Activated T-cell treated with anti-CD3 and anti-CD28 coated beads, Interleukin-2, amount 50 U/mL, for 48 hours (primary cell): Measurements from ENCODE around the gene PPM1G.
A peak's percentile ranks its signal among the peaks of the same experiment; 100 is the strongest.

Experiments
- DNase-seq, 2 experiments: peaks; one replicate each; pipeline ENCODE4 v3.0.0-alpha.2; 2020

Gene PPM1G

GRCh38 chr2:27408601-27409320, 630 bp downstream of the PPM1G start:
- no peak for DNase-seq

GRCh38 chr2:27407798-27408491, 1.4 kb downstream of the PPM1G start:
- no peak for DNase-seq

GRCh38 chr2:27400348-27401135, 8.8 kb downstream of the PPM1G start:
- DNase-seq = no peak

- DNase-seq = no peak
Measured at GRCh38 chr2:27398962-27399361, 10.4 kb downstream of the PPM1G start.

GRCh38 chr2:27393225-27393624, 16.2 kb downstream of the PPM1G start:
- no peak for DNase-seq

- no peak for DNase-seq
Measured at GRCh38 chr2:27390822-27391679, 18.3 kb downstream of the PPM1G start.

- no peak for DNase-seq
Measured at GRCh38 chr2:27381577-27382181, 27.7 kb downstream of the PPM1G start.

GRCh38 chr2:27380626-27381545, 28.5 kb downstream of the PPM1G start, which contains the start of gene ZNF513:
Gene ZNF513 (minus strand): TSS chr2:27380734. CDS start chr2:27380526, 208 bp downstream.
- peak; percentile 92 to 94 for DNase-seq

- peak in 1 of 2 experiments; percentile 41 for DNase-seq
Measured at GRCh38 chr2:27379836-27380625, 29.4 kb downstream of the PPM1G start.

- DNase-seq = no peak
Measured at GRCh38 chr2:27379383-27379835, 30.0 kb downstream of the PPM1G start.

- DNase-seq = no peak
Measured at GRCh38 chr2:27378809-27379290, 30.5 kb downstream of the PPM1G start.

GRCh38 chr2:27378096-27378808, 31.1 kb downstream of the PPM1G start:
- DNase-seq = no peak

GRCh38 chr2:27377618-27378095, 31.7 kb downstream of the PPM1G start:
- DNase-seq = no peak

- no peak for DNase-seq
Measured at GRCh38 chr2:27376866-27377617, 32.3 kb downstream of the PPM1G start.

- DNase-seq = no peak
Measured at GRCh38 chr2:27376151-27376865, 33.1 kb downstream of the PPM1G start.

- DNase-seq = no peak
Measured at GRCh38 chr2:27375513-27376099, 33.8 kb downstream of the PPM1G start.

- no peak for DNase-seq
Measured at GRCh38 chr2:27373567-27373966, 35.8 kb downstream of the PPM1G start.
